GM06990 (cell line): ENCODE measurements around the gene LRRC37A3.

Source experiments
- DNase-seq: peaks from one replicate; pipeline ENCODE4 v3.0.0-alpha.2; 2011; ENCODE audit not compliant: insufficient read length; ENCODE audit errors: extremely low read depth
- H3K27me3 ChIP-seq: replicated peaks from 2 replicates; pipeline ENCODE4 v1.6.0; 2011; ENCODE audit warnings: low read length; ENCODE audit not compliant: control insufficient read depth, insufficient read depth
- H3K36me3 ChIP-seq: 2 replicates; pipeline ENCODE4 v1.5.1; 2011; ENCODE audit warnings: low read length; ENCODE audit not compliant: control insufficient read depth, insufficient read depth
- H3K4me3 ChIP-seq: replicated peaks from 2 replicates; pipeline ENCODE4 v1.5.1; 2011; ENCODE audit warnings: low read depth, mild to moderate bottlenecking, control low read depth, low read length
- TF ChIP-seq, protein P1 (sequence below): IDR thresholded peaks from 2 replicates; pipeline ENCODE4 v1.5.1; 2011; ENCODE audit warnings: low read length, control low read depth, mild to moderate bottlenecking, inconsistent platforms; ENCODE audit not compliant: insufficient read depth, poor library complexity, severe bottlenecking

Gene LRRC37A3

DNA sequence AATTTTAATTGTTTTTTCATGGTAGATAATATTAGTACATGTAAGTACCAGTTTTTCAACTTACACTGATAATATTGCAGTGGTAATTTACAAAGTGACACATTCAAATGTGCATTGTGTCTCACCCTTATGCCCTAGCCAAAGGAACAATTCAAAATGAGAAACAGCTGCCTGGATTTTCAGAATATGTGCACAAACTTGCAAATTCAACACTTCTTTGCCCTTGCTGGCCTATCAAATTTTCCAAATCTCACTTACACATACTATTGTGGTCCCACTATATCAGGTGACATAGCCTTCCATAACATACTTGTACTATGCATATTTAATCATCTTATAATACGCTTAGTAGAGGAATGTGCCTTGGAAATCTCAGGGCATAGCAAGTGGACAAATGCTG lies 32.6 kb upstream of the LRRC37A3 start:
- DNase-seq = no peak
- Histone ChIP-seq H3K27me3 (no peaks in the 10 kb centered on the region), H3K4me3 (no peak overlapping the region), H3K36me3 (no peaks in the 10 kb centered on the region)
- TF ChIP-seq, protein P1, sequence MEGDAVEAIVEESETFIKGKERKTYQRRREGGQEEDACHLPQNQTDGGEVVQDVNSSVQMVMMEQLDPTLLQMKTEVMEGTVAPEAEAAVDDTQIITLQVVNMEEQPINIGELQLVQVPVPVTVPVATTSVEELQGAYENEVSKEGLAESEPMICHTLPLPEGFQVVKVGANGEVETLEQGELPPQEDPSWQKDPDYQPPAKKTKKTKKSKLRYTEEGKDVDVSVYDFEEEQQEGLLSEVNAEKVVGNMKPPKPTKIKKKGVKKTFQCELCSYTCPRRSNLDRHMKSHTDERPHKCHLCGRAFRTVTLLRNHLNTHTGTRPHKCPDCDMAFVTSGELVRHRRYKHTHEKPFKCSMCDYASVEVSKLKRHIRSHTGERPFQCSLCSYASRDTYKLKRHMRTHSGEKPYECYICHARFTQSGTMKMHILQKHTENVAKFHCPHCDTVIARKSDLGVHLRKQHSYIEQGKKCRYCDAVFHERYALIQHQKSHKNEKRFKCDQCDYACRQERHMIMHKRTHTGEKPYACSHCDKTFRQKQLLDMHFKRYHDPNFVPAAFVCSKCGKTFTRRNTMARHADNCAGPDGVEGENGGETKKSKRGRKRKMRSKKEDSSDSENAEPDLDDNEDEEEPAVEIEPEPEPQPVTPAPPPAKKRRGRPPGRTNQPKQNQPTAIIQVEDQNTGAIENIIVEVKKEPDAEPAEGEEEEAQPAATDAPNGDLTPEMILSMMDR = no peak

DNA sequence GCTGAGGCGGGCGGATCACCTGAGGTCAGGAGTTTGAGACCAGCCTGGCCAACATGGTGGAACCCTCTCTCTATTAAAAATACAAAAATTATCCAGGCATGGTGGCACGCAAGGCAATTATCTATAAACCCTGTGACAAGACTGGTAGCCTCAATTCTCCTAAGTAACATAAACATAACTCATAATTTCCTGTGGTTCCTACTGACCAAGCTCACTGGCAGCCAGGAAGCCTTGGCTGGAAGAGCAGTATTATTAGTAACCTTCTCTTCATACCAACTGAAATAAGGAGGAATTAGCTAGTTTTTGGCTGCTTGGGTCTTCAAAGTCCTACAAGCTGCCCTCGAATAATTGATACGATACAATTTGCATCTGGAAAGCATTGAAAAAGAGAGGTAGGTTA lies 31.6 kb upstream of the LRRC37A3 start:
- TF ChIP-seq, protein P1 = no peak
- no peak for DNase-seq
- Histone ChIP-seq H3K36me3 (no peaks in the 10 kb centered on the region), H3K27me3 (no peaks in the 10 kb centered on the region), H3K4me3 (no peak overlapping the region)

DNA sequence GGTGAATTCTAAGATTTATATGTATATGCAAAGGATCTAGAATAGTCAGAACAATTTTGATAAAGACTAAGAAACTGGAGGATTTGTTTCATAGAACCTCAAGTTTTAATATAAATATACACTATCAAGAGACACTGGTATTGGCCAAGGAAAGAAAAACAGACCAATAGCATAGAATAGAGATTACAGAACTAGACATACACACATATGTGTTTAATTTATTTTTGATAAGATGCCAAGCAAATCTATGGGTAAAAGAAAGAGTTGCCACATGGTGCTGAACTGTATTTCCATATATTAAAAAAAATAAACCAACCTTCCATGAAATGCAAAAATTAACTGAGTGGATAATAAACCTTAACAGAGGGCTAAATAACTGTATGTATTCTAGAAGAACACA lies 27.9 kb upstream of the LRRC37A3 start:
- Histone ChIP-seq H3K27me3 (no peaks in the 10 kb centered on the region), H3K4me3 (no peak overlapping the region), H3K36me3 (no peaks in the 10 kb centered on the region)
- DNase-seq = no peak
- TF ChIP-seq, protein P1 = no peak

DNA sequence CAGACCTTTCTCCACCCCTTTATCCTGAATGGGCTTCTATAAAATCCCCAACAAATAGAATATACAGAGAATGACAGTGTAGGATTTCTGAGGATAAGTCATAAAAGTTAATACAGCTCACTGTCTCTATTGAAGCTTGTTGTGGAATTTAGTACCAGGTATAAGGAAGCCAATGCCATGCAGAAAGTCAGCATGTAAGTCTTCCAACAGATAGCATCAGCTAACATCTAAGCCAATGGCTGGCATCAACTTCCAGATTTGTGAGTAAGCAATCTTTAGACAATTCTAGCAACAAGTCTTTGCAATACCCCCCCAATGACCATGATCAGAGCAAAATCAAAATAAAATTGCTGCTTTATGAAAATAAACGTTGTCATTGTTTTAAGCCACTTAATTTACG lies 22.5 kb upstream of the LRRC37A3 start:
- no peak for DNase-seq
- no peak overlapping the region for H3K4me3 ChIP-seq

DNA sequence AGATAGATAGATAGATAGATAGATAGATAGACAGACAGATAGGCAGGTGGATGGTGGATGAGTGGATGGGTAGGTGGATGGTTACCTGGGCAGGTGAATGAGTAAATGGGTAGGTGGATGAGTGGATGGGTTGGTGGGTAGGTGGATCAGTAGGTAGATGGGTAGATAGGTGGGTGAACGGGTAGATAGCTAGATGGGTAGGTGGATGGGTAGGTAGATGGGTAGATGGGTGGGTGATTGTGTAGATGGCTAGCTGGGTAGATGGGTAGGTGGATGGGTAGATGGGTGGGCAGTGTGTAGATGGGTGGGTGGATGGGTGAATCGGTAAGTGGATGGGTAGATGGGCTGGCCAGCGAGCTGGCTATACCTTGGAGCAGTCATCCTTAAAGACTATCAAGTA lies 21.8 kb upstream of the LRRC37A3 start:
- Histone ChIP-seq H3K27me3 (no peaks in the 10 kb centered on the region), H3K36me3 (no peaks in the 10 kb centered on the region), H3K4me3 (no peak overlapping the region)
- no peak for DNase-seq
- TF ChIP-seq, protein P1 = no peak

More for the DNA sequence above, 22.5 kb upstream of the LRRC37A3 start:
- Histone ChIP-seq H3K27me3 (no peaks in the 10 kb centered on the region), H3K36me3 (no peaks in the 10 kb centered on the region)
- TF ChIP-seq, protein P1 = no peak

DNA sequence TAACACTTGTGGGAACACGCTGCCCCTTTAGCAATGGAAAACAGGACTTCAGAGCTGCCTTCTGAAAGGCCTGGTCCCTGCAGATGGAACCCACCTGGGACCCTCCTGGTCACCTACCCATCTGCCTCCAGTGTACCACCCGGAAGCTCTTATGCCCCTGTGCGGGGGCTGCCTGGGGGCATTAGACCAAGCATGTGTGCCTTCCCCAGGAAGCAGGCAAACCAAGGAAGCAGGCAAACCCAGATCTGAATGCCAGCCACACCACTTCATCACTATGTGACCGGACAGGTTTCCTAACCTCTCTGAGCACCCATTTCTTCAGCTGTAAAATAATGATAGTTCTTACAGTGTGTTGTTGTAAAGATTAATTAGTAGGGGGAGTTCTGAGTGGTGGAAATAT lies 20.8 kb upstream of the LRRC37A3 start:
- no peaks in the 10 kb centered on the region for H3K36me3 ChIP-seq
- TF ChIP-seq, protein P1 = no peak
- no peaks in the 10 kb centered on the region for H3K27me3 ChIP-seq
- no peak for DNase-seq
- H3K4me3 ChIP-seq = no peak overlapping the region
